MCF 10A (cell line): ENCODE measurements around the gene PTPRE. TPM values are rescaled to one million over a fixed set of nuclear protein-coding genes. Genes with fewer than 3 reads are reported as not detected.

Source experiments
- BruUV-seq: library from RNA; stranded (reverse); fragments of 400-500 nt; replicated peaks from 2 replicates; lab custom pipeline; 2021; lab: Mats Ljungman, UMichigan
- CTCF ChIA-PET: fragments of 300-600 bp; sonication (Branson Sonifier 250); formaldehyde crosslinking; extraction: SDS; loops from one replicate; lab custom pipeline; 2021; ENCODE audit warnings: antibody characterized with exemption, inconsistent platforms; lab: Yijun Ruan, JAX
- POLR2A ChIA-PET: fragments of 300-600, 350-650 bp; sonication (Branson Sonifier 250); formaldehyde crosslinking; extraction: SDS; loops from one replicate; lab custom pipeline; 2020; ENCODE audit warnings: antibody characterized with exemption, inconsistent platforms; lab: Yijun Ruan, JAX
- DNase-seq: peaks from one replicate; pipeline ENCODE4 v3.0.0-alpha.2; 2018; ENCODE audit not compliant: unreplicated experiment
- H3K27ac Mint-ChIP-seq: one replicate; pipeline ENCODE4 v1.8.0; 2022; ENCODE audit warnings: mild to moderate bottlenecking, low read depth, mixed read lengths; ENCODE audit not compliant: unreplicated experiment
- H3K27me3 Mint-ChIP-seq: one replicate; pipeline ENCODE4 v1.8.0; 2022; ENCODE audit warnings: mixed read lengths; ENCODE audit not compliant: insufficient read depth, unreplicated experiment
- H3K36me3 Mint-ChIP-seq: one replicate; pipeline ENCODE4 v1.8.0; 2022; ENCODE audit warnings: mild to moderate bottlenecking, moderate library complexity, mixed read lengths; ENCODE audit not compliant: insufficient read depth, unreplicated experiment
- H3K4me1 Mint-ChIP-seq: one replicate; pipeline ENCODE4 v1.8.0; 2022; ENCODE audit warnings: mixed read lengths; ENCODE audit not compliant: insufficient read depth, unreplicated experiment
- H3K4me3 Mint-ChIP-seq: one replicate; pipeline ENCODE4 v1.8.0; 2022; ENCODE audit warnings: mild to moderate bottlenecking, moderate library complexity, mixed read lengths; ENCODE audit not compliant: unreplicated experiment
- H3K9me3 Mint-ChIP-seq: one replicate; pipeline ENCODE4 v1.8.0; 2022; ENCODE audit warnings: mixed read lengths; ENCODE audit not compliant: unreplicated experiment
- intact Hi-C: fragments of 100-400 bp; cut with micrococcal nuclease; formaldehyde crosslinking; loops from 2 replicates; pipeline ENCODE4 v1.14.1; 2022
- total RNA-seq: library from RNA; stranded (reverse); gene quantifications from 2 replicates; pipeline ENCODE4 v1.2.3, GENCODE V29; 2022
- TF ChIP-seq, protein P1 (sequence below): fragments of 200-600 bp; IDR thresholded peaks from one replicate; pipeline ENCODE4 v1.8.0; 2022; ENCODE audit warnings: antibody characterized with exemption, mild to moderate bottlenecking; ENCODE audit not compliant: unreplicated experiment

PTPRE gene
- total RNA-seq, 1 experiment from 2014 or later: 34.6 TPM

DNA sequence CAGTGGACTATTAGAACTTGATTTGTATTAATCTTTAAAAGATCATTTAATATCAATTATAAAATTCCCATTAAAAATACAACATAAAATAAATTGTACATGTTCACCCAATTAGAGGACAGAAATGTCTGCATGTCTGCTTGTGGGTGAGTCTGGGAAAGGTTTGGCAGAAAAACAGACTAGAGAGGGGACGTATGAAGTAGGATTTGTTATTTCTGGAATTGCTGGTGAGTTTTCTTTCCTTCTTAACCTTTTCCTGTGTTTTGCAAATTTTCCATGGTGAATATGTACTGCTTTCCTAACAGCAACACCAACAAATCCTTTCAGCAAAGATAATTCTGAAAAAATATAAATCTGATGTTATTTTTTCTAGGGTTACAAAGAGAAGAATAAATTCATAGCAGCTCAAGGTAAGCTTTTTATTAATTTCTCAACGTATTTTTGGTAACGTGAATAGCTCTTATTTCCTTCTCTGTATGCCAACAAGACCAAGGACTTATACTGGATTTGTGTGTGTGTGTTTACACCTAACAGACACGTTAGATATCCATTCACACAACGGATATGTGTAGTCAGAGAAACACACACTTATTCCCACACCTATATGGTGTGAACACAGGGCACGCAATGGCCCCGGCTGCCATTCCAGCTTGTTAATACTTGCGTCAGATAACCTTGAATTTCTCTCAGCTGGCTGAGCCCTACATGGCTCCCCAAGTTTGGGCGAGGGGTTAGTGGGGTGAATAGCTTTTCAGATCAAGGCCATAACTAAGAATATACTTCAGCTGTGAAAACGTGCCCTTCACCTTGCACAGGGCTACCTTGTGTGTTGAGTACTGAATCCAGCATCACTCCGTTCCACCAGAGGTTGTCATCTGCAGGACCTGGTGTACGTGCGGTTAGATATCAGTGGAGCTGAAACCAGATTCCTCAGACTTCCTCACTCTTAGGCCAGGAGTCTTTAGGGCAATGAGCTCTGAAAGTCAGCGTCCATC is 154.7 kb downstream of the PTPRE start:
- TF ChIP-seq, protein P1, sequence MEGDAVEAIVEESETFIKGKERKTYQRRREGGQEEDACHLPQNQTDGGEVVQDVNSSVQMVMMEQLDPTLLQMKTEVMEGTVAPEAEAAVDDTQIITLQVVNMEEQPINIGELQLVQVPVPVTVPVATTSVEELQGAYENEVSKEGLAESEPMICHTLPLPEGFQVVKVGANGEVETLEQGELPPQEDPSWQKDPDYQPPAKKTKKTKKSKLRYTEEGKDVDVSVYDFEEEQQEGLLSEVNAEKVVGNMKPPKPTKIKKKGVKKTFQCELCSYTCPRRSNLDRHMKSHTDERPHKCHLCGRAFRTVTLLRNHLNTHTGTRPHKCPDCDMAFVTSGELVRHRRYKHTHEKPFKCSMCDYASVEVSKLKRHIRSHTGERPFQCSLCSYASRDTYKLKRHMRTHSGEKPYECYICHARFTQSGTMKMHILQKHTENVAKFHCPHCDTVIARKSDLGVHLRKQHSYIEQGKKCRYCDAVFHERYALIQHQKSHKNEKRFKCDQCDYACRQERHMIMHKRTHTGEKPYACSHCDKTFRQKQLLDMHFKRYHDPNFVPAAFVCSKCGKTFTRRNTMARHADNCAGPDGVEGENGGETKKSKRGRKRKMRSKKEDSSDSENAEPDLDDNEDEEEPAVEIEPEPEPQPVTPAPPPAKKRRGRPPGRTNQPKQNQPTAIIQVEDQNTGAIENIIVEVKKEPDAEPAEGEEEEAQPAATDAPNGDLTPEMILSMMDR: no peak
- CTCF ChIA-PET: interaction anchor here (0.5 to 17.1 kb wide), 8 partner anchors 10 to 319 kb away, joined by 3 to 354 read pairs (median 6); no protein-coding TSS in a partner anchor
- POLR2A ChIA-PET: interaction anchor here (9.2 kb wide), 1 partner anchor 12 kb away, joined by 216 read pairs; no protein-coding TSS in a partner anchor
- Mint-ChIP-seq H3K27ac (no peak overlapping the region), H3K4me1 (peaks cover 22% of the 10 kb centered on the region), H3K4me3 (no peak overlapping the region), H3K27me3 (no peaks in the 10 kb centered on the region), H3K36me3 (peaks cover 60% of the 10 kb centered on the region), H3K9me3 (no peaks in the 10 kb centered on the region)
- intact Hi-C loops: no loop called here
- no TSS peak for BruUV-seq
- DNase-seq: no peak

DNA sequence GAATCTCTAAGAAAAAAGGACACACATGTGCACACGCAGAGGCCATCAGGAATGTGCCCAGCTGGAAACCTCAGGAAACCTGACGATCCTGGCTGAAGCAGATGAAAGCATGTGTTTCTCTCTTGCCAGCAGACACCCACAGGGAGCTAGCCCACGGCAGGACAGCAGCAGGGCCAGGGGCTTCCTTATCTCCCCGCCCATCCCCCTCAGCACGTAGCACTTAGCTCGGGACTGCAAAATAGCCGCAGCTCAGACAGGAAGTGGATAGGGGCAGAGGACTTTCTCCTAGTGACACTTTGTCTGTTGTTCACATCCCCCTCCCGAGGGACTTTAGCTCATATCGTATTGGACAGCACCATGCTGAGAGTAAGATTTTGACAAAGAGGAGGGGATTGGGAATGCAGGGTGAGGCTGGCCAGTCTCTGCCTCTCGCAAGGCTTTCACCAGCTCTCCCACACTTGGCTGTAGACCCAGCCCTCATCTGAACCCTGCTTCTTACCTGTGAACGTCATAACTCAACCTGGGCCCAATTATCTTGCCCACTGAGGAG is 155.5 kb downstream of the PTPRE start:
- no peaks in the 10 kb centered on the region for H3K9me3 Mint-ChIP-seq
- no TSS peak for BruUV-seq
- no peak overlapping the region for H3K27ac Mint-ChIP-seq
- intact Hi-C loops: no loop called here
- POLR2A ChIA-PET: interaction anchor here (1.4 to 9.2 kb wide), 3 partner anchors 8 to 62 kb away, joined by 4 to 216 read pairs (median 5); no protein-coding TSS in a partner anchor
- no peak overlapping the region for H3K4me3 Mint-ChIP-seq
- TF ChIP-seq, protein P1: no peak
- peaks cover 30% of the 10 kb centered on the region for H3K4me1 Mint-ChIP-seq
- CTCF ChIA-PET: interaction anchor here (0.5 to 17.1 kb wide), 8 partner anchors 11 to 320 kb away, joined by 3 to 354 read pairs (median 6); no protein-coding TSS in a partner anchor
- no peaks in the 10 kb centered on the region for H3K27me3 Mint-ChIP-seq
- no peak for DNase-seq
- peaks cover 58% of the 10 kb centered on the region for H3K36me3 Mint-ChIP-seq

DNA sequence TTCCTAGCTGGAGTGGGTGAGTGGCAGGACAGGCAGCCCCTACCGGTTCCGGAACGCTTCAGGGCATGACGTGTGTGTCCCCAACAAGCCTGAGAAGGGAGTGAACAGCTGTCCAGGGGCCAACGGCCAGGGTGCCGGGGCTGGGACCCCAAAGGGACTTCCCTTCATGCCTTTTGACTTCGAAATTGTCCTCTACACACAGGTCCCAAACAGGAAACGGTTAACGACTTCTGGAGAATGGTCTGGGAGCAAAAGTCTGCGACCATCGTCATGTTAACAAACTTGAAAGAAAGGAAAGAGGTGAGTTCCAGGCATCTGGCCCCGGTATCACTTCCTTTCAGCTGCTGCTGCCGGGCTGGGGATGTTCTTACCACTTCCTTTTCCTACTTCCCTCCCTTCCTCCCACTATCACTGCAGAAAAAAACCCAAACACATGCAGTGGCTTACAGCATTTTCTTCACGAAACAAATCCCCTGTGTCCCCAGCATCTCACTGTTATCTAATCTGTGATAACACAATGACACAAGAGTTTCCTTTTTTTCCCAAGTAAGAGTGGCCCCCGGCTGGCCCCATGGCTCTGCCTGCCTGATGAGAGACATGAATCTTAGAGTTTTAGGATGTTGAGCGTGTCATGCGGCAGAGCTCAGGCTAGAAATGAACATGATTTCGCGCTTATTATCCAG is 156.1 kb downstream of the PTPRE start:
- Mint-ChIP-seq H3K9me3 (no peaks in the 10 kb centered on the region), H3K4me3 (no peak overlapping the region), H3K36me3 (peaks cover 57% of the 10 kb centered on the region), H3K4me1 (peaks cover 31% of the 10 kb centered on the region), H3K27ac (peak overlapping the region; percentile 95), H3K27me3 (no peaks in the 10 kb centered on the region)
- ChIA-PET POLR2A (interaction anchor here (0.9 to 9.2 kb wide), 8 partner anchors 9 to 171 kb away, joined by 3 to 216 read pairs (median 4); no protein-coding TSS in a partner anchor), CTCF (interaction anchor here (0.9 to 17.1 kb wide), 9 partner anchors 8 to 348 kb away, joined by 3 to 354 read pairs (median 6); no protein-coding TSS in a partner anchor)
- DNase-seq: no peak
- intact Hi-C loops: no loop called here
- TF ChIP-seq, protein P1: no peak
- no TSS peak for BruUV-seq
